Measurements from ENCODE around the gene SHH.

DNA sequence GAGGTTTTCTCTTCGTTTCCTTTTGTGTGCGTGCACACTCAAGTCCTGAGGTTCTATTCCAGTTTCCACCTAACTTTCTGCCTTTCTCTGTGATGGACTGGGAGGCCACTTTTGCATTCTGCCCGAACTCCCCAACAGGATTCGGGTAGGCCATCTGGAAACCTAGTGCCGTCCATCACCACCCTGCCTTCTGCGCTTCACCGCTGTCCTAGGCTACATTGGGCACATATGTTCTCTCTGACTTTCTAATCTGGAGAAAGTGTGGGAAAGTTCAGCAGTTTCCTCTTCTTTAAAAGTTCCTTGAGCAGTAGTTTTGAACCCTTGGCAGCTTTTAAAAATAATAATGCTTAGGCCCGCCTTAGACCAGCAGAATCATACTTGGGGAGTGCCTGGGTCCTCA lies 46.8 kb downstream of the SHH start:
- TF ChIP-seq ESRRG (CRISPR knock-in tag; IDR thresholded peaks at IDR 0.05) (no peak), ZFP30 (CRISPR knock-in tag; IDR thresholded peaks at IDR 0.05) (no peak), ISL1 (CRISPR knock-in tag; IDR thresholded peaks at IDR 0.05) (no peak), ZFP3 (CRISPR knock-in tag; IDR thresholded peaks at IDR 0.05) (no peak), ARNTL (CRISPR knock-in tag; IDR thresholded peaks at IDR 0.05; ENCODE audit: borderline replicate concordance, low read depth) (no peak), BACH2 (CRISPR knock-in tag; IDR thresholded peaks at IDR 0.05; ENCODE audit: borderline replicate concordance) (no peak), TCF4 (CRISPR knock-in tag; IDR thresholded peaks at IDR 0.05; ENCODE audit: borderline replicate concordance) (no peak), ZNF70 (CRISPR knock-in tag; IDR thresholded peaks at IDR 0.05) (no peak), GLIS3 (CRISPR knock-in tag; IDR thresholded peaks at IDR 0.05) (no peak), SNAI2 (CRISPR knock-in tag; IDR thresholded peaks at IDR 0.05) (no peak), ZNF8 (CRISPR knock-in tag; IDR thresholded peaks at IDR 0.05) (no peak)
- TF ChIP-seq, protein P1, sequence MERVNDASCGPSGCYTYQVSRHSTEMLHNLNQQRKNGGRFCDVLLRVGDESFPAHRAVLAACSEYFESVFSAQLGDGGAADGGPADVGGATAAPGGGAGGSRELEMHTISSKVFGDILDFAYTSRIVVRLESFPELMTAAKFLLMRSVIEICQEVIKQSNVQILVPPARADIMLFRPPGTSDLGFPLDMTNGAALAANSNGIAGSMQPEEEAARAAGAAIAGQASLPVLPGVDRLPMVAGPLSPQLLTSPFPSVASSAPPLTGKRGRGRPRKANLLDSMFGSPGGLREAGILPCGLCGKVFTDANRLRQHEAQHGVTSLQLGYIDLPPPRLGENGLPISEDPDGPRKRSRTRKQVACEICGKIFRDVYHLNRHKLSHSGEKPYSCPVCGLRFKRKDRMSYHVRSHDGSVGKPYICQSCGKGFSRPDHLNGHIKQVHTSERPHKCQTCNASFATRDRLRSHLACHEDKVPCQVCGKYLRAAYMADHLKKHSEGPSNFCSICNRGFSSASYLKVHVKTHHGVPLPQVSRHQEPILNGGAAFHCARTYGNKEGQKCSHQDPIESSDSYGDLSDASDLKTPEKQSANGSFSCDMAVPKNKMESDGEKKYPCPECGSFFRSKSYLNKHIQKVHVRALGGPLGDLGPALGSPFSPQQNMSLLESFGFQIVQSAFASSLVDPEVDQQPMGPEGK (CRISPR knock-in tag; IDR thresholded peaks at IDR 0.05; ENCODE audit: borderline replicate concordance), result no peak
- TF ChIP-seq, protein P2, sequence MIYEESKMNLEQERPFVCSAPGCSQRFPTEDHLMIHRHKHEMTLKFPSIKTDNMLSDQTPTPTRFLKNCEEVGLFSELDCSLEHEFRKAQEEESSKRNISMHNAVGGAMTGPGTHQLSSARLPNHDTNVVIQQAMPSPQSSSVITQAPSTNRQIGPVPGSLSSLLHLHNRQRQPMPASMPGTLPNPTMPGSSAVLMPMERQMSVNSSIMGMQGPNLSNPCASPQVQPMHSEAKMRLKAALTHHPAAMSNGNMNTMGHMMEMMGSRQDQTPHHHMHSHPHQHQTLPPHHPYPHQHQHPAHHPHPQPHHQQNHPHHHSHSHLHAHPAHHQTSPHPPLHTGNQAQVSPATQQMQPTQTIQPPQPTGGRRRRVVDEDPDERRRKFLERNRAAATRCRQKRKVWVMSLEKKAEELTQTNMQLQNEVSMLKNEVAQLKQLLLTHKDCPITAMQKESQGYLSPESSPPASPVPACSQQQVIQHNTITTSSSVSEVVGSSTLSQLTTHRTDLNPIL (CRISPR knock-in tag; IDR thresholded peaks at IDR 0.05; ENCODE audit: low read depth), result no peak
- TF ChIP-seq, protein P3, sequence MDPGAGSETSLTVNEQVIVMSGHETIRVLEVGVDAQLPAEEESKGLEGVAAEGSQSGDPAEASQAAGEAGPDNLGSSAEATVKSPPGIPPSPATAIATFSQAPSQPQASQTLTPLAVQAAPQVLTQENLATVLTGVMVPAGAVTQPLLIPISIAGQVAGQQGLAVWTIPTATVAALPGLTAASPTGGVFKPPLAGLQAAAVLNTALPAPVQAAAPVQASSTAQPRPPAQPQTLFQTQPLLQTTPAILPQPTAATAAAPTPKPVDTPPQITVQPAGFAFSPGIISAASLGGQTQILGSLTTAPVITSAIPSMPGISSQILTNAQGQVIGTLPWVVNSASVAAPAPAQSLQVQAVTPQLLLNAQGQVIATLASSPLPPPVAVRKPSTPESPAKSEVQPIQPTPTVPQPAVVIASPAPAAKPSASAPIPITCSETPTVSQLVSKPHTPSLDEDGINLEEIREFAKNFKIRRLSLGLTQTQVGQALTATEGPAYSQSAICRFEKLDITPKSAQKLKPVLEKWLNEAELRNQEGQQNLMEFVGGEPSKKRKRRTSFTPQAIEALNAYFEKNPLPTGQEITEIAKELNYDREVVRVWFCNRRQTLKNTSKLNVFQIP (CRISPR knock-in tag; IDR thresholded peaks at IDR 0.05; ENCODE audit: borderline replicate concordance, low read depth), result no peak

Measured in SK-N-SH treated with all-trans-retinoic acid at 6 μM for 48 hours (cell line).